HCEC 1CT (cell line): ENCODE measurements around the gene SLC8A3.

Experiments
- DNase-seq: peaks from one replicate; pipeline ENCODE4 v3.0.0-alpha.2; 2017

The SLC8A3 gene

DNA sequence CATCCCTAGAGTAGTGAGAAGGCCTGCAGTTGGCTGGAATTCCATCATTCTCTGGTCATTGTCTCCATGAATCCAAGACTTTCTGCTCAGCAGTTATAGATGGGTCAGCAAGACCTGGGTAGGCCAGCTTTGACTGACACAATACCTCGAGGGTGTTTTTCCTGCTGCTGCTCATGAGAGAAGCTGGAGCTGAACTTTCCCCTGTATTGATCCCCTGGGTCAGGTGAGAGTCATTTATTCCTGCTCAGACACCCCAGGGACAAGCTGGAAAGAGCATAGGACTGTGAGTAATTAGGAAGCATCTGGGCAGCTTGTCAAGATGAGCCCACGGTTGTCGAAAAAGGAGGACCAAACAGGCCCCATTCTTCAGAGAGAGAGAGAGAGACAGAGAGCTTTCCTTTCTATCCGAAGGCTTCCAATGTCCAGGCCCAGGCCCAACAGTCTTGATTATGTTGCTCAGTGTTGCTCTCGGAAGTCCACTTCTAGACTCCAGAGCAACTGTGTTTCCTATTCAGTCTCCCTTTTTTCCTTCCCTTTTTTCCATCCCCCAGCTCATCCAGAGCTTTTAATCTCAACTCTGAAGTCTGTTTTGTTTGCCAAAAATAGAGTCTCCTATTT is 131.1 kb downstream of the SLC8A3 start:
- no peak for DNase-seq

DNA sequence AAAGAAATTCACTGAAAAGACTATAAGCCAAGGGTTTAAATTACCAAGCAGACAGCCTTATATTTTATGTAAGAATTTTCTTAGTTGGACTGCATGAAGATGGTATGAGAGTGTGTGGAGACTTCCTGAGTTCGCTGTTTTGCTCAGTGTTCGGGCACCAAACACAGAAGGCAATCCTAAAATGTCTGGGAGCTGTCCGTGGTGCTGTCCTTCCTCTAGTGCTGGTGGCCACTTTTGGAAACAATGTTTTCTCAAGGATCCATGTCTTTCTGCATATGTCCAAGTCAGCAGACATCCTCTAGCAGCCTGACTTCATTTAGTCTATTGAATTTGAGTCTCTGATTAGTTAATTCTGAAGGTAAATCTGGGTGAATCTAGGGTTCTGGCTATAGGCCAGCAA is 135.8 kb downstream of the SLC8A3 start:
- peak; percentile 19 for DNase-seq

DNA sequence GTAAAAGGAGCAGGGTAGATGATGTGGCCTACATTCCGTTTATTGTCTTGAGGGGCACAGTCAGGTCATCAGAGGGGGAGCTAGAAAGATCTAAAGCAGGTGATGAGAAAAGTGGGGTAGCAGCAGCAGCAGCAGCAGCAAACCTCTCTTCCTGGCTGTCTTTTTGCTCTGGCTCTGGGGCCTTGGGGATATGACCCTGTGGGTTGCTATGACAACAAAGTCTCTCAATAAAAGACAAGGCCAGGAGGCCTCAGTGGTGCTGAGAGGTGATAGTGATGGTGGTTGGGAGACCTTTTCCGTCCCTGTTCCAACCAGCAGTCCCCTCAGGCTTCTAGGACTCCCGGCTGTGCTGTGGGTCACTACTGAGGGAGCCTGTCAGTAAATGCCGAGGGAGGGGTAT is 138.6 kb downstream of the SLC8A3 start:
- DNase-seq, result no peak

DNA sequence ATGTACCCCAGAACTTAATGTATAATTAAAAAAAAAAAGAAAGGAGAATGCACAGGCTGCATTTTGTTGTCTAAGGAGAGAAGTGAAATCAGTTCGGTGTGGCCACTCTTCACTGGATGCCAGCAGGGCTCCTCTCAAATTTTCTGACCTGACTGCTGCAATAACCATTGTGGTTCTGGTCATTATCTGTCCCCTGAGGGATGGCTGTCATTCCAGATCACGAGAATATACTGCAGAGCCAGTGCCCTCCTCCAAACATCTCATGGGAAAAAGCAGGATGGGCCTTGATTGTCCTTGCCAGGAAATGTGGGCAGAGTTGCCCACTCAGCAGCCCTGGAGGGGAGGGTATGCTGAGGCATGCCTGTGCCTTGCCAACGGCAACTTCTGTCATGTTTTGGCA is 139.1 kb downstream of the SLC8A3 start:
- no peak for DNase-seq

DNA sequence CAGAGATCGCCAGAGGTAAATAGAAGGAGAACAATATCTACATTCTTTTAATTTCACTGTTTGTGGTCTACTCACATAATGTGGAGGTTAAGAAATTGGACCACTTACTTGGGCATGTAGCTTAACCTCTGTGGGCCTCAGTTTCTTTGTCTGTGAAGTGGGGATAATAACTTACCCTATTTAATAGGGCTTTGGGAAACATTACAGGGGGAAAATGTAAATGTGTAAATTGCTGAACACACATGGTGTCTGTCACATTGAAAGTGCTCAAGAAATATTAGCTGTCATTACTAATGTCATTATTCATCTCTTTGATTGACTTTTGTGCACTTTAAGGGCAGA is 140.5 kb downstream of the SLC8A3 start:
- no peak for DNase-seq

DNA sequence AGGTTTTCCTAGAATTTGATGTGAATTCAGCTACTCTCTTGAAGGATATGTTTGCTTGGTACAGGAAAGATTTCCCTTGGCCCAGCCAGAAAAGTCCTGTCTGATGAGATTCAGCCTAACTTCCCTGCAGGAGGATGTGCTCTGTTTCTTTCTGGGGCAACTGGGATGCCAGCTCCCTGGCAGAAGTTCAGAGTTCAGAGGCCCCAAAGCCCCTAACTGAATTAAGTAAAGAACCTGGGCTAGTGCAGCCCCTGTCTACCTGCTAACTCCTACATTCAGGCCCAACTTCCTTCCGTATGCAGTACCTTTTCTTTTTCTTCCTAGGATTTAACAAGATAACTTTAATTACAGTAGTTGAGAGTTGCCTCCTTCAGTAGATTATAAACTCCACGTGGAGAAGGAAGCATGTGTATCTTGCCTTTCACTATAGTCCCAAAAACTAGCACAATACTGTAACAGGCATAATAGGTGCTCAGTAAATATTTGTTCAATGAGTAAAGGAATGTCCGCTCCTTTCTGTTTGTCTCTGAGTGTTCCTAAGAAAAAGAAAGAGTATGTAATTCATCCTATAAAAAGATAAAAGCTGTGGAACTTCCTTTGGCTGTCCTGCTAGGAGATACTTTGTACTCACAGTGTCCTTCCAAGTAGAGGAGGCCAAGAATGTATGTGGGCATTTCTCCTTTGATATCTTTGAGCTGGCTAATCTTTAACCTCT is 141.0 kb downstream of the SLC8A3 start:
- no peak for DNase-seq

DNA sequence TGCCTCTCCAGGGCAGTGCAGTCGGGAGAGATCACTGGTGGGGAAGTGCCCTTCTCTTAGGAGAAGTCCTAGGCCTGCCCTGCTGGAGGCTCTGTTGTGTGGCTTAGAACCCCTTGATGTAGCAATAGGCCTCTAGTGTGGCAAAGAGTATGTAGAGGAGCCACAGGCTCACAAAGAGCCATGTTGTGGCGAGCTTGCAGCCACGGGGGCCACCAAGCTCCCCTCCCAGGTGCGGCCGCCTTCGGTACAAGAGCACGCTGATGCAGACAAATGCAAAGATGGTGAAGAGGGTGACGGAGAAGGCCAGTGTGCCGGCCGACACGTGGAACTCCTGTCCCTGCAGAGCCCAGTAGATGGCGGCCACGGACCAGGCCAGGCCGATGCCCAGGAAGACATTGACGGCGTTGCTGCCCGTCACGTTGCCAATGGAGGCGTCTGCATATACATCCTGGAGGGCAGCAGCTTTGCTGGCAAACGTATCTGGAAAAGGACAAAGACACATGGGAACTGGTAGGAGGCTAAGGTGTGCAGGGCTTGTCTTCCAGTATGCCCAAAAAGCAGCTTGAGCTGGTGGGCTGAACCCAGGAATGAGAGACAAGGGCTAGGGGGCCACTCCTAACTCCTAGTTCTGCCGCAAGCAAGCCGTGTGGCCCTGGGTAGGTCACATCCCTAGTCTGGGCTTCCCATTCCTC is 142.8 kb downstream of the SLC8A3 start:
- DNase-seq, result peak; percentile 66

DNA sequence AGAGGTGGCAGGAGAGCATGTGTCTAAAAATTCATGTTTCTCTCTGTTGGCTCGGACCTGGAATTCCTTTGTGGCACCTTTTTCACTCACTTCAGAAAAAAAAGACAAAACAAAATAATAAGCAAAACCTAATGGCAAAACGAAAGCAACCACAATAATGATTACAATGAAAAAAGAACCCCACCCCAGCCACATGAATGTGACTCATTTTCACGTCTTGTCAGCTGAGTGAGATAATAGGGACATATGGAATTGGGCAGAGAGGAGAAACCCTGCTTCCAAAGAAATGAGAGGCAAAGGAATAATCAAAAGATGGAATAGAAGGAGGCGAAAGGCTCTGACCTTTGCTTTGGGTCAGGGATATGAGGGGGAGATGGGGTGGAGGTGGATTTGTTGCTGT is 143.4 kb downstream of the SLC8A3 start:
- DNase-seq, result peak; percentile 7

DNA sequence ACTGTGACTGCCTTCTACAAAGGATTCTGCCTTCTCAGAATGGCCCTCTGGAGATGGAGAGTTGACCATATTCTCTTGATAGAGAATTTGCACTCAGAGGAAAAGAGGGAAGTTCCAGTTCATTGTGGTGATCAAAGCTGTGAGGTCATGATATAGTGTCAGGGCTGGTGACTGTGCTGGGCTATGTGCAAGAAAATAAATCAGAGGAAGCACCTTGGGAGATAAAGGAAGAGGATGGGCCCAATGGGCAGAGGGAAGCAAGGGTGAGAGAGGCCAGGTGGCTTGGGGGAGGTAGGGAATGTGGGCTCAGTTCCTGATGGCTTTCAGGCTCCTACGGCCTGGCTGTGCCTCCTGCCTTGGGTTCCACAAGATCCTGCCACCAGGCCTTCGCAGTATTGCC is 145.8 kb downstream of the SLC8A3 start:
- DNase-seq, result no peak

DNA sequence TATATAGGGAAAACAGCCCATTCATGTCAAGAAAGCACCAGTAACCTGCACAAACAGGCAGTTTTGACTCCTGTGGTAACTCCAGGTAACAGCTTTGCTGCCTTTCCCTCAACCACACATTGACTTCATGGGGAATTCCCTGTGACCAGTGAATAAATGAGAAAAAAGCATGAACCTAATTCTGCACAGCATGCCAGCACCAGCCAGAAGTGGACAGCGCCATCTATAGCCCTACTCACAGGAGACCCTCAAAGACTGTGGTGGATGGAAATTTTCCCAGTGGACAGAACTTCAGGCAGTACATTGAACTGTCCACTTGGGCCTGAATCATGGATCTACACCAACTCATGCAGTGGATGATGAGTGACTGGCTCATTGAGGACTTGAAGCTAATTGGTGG is 152.1 kb downstream of the SLC8A3 start:
- DNase-seq, result peak; percentile 14

DNA sequence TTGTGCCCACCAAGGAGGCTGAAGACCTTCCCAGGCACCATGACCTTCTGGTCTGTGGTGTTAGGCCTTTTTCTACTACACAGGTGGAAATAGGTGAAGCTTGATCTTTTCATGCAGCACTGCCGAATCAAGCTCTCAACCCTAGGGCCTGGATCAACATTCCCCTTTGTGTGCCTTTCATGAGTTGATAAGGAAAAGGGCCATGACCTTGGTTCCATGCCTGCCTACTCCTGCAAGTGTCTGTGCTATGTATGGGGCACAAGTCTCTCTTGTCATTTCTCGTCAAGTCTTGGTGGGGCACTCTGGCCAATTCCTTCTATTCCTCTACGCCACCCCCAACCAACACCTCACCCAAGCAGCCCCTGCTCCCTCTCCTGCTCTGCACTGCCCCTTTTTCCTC is 154.5 kb downstream of the SLC8A3 start:
- no peak for DNase-seq

DNA sequence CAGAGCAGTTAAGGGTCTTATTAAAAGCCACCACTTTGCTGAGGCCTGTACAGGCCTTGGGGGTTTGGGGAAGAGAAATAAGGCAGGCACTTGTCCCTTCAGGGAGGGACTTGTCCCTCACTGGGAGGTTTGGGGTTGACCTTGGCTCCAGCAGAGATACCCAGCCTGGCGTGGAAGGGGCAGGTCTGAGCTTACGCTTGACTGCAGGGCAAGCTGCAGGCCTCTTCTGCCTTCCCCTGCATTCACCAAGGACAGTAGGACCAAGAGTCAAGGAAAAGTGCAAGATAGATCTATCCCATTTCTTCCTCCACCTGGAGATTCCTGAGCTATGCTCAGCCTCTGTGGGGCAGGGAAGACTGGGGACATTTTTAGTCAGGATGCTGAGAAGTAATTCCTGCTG is 155.2 kb downstream of the SLC8A3 start:
- no peak for DNase-seq

DNA sequence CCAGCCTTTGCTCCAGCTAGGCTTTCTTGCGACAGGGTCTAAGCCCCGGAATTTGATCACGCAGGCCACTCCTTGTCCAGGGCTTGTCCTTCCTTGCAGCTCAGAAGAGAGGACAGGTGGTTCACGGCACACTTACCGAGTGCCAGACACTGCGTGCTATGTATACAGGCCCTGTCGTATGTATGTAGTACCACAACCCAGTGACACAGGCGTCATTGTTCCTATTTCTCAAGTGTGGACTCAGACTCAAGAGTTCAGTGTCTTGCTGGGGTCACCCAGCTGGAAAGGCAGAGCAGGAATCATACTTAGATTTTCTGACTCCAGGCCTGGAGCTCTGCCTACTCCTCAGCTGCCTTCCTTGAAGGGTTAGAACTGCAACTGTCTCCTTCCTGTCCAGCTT is 155.6 kb downstream of the SLC8A3 start:
- no peak for DNase-seq

DNA sequence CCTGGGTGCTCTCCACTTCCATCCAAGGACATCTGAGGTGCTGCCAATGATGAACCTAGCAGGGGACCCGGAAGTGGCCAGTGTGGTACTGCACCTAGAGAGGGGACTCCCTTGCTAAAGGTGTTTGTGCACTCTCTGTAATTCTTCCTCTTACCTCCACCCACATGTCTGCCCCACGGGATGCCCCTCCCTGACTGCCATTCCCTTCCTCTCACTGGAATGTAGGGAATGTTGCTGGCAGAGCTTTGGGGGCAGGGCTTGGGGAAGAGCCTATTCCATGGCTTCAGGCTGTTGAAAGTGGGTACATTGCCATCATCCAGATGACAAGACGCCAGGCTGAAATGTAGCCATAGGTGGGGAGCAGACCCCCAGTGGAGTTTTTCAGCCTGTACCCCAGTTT is 156.3 kb downstream of the SLC8A3 start:
- no peak for DNase-seq

DNA sequence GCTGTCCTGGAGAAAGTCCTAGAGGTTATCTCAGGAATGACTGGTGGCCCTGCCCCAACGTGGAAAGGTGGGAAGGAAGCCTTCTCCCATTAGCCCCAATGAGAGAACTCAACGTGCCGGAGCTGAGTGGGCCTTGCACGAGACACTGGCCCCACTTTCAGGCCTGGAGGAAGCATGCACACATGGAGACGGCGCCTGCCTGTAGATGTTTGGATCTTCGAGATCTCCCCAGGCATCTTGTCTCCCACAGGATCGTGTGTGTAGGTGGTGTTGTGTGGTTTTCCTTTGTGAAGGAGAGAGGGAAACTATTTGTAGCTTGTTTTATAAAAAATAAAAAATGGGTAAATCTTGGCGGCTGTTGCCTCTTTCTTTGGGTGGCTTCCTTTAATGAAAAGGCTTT is 156.7 kb downstream of the SLC8A3 start:
- DNase-seq, result no peak

DNA sequence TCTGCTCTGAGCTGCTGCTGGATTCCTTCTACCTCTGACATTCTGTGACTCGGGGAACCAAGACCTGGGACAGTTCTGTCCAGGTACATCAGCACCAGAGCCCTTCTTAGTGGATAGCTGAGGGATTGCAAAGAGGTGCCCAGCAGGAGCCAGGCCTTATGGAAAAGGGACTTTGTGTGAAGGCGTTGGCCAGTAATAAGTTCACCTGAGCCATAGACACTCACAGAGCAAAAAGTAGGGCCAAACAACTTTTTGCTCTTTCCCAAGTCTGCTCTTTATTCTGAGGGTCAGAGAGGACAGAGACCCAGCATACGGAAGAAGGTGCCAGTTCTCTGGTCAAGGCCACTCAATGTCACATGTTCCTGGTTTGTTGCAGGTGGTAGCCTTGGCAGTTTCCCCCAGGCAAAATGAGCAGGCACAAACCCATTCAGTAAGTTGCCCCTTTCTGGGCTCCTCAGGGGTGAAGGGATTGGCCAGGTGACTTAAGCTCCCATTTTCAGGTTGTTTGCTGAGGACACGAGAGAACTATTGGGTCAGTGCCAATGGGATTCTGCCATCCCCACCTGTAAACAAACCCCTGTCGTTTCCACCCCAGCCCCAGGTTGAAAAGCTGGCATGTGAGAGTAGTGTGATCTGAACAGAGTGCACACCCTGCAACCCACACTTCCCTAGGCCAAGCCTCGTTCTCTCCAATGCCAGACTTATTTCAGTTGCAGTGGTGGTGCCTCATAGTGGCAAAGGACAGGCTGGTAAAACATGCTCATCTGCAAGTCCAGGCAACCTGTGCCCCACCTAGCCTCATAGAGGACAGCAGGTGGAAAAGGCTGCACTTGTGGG is 159.2 kb downstream of the SLC8A3 start:
- DNase-seq, result no peak

DNA sequence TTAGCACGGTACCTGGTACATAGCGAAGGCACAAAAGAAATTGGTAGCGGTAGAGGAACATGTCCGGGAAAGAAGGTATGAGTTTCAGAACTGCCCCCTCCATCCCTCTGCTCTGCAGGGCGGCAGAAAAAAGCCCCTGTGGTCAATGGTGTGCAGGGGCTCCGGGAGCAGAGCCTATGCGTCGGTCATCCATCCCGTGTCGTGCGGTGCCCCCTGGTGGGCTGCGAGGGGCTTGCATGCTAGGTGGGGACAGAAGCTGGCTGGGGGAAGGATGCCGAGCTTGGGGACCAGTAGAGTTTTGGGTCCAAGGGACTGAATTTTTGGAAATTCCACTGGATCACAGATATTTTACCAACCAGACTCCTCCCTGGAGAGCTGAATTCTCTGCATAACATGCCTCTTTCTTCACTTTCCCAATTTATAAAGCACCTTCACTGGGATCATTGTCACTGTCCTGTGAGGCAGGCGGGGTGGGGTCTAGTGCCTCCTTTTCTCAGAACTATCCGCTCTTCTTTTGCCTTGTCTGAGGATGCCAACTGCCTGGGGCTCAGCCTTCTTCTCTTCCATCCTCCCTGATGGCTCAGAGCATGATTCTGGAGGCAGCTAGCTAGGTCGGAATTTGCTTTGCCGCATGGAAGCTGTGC is 160.8 kb downstream of the SLC8A3 start:
- DNase-seq, result peak; percentile 22

DNA sequence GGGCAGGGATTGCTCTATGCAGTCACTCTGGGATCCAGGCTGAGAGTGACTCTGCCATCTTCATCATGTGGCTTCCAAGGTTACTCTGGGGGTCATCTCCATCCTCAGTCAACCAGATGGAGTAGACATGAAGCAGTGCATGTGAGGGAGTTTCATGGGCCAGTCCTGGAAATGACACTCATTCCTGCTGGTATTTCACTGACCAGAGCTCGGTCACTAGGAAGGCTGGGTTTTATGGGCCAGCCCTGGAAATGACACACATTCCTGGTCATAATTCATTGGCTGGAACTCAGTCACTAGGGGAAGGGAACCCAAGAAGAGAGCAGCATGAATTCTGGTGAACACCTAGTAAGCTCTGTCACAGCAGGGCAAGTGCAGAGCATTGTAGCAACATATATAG is 164.9 kb downstream of the SLC8A3 start:
- no peak for DNase-seq

DNA sequence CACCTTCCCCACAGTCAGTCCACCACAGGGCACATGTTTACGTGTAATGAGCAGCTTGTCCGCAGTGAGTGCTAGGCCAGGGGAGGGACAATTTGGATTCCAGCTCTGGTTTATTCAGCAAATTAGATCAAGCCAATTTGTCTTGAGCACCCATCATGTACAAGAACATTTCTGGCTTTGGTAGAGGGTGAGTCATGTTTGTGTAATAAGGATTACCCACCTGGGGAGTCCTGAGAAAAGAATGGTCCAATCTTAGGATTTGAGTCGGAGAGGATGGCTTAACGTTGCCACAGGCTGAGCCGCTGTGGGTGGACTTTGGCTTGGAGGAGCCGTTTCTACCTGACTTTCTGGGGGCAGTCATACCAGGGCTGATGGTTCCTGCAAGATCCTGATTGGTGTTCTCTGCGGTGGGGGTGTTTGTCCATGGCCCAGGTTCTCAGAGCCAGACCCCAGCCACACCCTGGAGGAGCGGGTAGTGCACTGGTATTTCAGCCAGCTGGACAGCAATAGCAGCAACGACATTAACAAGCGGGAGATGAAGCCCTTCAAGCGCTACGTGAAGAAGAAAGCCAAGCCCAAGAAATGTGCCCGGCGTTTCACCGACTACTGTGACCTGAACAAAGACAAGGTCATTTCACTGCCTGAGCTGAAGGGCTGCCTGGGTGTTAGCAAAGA is 165.8 kb downstream of the SLC8A3 start:
- no peak for DNase-seq

DNA sequence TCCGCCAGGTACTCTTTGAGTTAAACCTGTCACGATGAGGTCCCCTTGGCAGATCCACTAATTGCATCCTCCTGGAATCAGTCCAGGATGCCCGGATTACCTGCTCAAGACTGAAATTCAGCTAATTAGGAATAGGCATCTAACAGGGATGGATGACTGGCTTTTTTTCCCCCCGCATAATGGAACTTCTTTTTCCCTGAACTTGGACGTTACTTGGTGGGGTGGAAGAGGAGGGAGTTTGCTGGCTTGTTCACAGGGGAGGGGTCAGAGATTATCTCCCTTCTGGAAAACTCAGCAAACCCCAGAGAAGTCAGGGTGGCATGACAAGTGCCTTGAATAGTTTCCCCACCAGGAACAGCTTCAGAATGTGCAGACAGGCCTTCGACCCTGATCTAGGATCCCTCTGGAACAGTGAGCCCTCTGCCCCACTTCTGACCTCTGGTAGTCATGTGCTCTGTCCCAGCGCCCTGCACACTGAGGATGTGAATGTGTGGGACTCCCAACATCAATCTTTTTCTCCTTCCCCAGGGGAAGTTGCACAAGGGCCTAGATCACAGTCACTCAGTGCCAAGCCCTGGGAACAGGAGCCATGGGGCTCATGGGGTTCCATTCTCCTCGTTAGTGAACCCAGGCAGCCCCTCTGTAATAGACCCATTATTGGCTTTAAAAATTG is 167.1 kb downstream of the SLC8A3 start:
- no peak for DNase-seq

DNA sequence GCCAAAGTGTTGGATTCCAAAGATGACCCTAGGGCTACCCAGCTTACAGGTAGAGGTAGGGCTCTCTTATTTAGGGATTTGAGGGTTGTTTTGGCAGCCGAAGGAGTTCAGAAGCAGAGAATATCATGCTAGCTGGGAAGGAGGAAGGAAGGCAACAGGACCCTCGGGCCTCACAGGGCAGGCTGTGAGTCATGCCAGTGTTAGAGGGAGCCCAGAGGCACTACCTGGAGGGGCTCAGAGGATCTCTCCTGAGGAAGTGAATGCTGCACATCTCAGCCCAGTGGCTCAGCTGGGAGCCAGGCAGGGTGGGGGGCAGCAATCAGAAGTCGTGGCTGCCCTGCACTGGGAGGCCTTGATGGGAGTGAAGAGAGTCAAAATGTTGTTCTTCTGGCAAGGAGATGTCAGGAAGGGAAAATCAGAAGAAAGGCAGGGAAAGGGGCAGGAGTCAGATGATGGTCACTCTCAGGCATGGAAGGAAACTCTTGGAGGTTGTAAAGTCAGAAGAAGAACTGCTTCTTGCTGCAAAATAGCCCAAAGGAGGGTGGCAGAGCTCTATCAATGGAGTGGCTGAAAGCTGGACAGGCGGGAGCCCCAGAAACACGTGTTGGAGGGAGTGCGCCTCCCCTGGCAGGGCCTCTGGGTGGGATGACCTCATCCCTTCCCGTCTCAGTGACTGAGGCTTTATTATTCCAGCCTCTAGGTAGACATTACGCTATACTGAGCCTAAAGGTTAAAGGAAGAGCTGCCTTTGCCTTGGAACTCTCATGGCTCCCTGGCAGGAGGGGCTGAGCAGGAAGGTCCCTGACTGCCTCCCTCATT is 168.2 kb downstream of the SLC8A3 start:
- DNase-seq, result no peak
